Endothelial cell of umbilical vein (primary cell): ENCODE measurements around the gene RAB44.

Experiments used
- EZH2 ChIP-seq: IDR thresholded peaks from 2 replicates; pipeline ENCODE4 v1.6.1; 2012; ENCODE audit warnings: borderline replicate concordance, low read depth, mild to moderate bottlenecking, moderate library complexity, low read length, inconsistent platforms; ENCODE audit not compliant: severe bottlenecking
- GATA2 ChIP-seq: IDR thresholded peaks from 2 replicates; pipeline ENCODE4 v1.7.0; 2011; ENCODE audit warnings: low read depth, mild to moderate bottlenecking, moderate library complexity, mixed read lengths, low read length; ENCODE audit not compliant: insufficient read length, insufficient read depth
- JUN ChIP-seq: IDR thresholded peaks from 2 replicates; pipeline ENCODE4 v1.6.1; 2011; ENCODE audit warnings: borderline replicate concordance, low read depth; ENCODE audit not compliant: insufficient read length, insufficient read depth
- MAX ChIP-seq: IDR thresholded peaks from 2 replicates; pipeline ENCODE4 v1.6.1; 2011; ENCODE audit not compliant: insufficient read depth, insufficient read length
- MYC ChIP-seq: IDR thresholded peaks from one replicate; pipeline ENCODE4 v1.6.1; 2011; ENCODE audit warnings: mild to moderate bottlenecking, low read depth, low read length
- POLR2A ChIP-seq: IDR thresholded peaks from 2 replicates; pipeline ENCODE4 v1.6.1; 2012; ENCODE audit warnings: low read depth, mild to moderate bottlenecking, control low read depth, low read length
- POLR2AphosphoS5 ChIP-seq: IDR thresholded peaks from 2 replicates; pipeline ENCODE4 v1.6.1; 2012; ENCODE audit warnings: low read depth, mild to moderate bottlenecking, control low read depth, low read length, moderate library complexity; ENCODE audit not compliant: insufficient read depth
- TF ChIP-seq, protein P1 (sequence below), 2 donors: IDR thresholded peaks; 1 replicate in 1 of 2; 2 replicates in 1 of 2; pipeline ENCODE4 v1.5.1; 2011; ENCODE audit warnings: low read length in 2 of 2, mild to moderate bottlenecking in 2 of 2, moderate library complexity in 2 of 2, control low read depth in 1 of 2, inconsistent platforms in 1 of 2, low read depth in 1 of 2; ENCODE audit not compliant: insufficient read depth in 1 of 2; ENCODE audit errors: extremely low read depth in 1 of 2

DNA sequence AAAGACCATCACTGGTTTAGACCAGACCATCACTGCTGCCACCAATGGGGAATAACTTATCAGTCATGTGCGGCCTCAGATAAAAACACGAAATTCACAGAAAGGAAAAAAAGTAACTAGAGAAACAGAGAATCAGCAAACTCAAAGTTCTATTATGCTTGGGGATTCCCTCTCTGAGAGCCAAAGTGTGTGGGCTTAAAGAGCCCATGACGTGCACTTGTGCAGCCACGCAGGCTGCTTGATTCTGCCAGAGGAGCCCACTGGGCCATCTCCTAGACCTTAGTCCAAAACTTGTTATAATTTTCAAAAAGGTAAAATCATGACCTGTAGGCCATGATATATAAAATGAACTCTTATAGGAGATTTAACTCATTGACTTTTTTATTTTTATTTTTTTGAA lies 15.2 kb downstream of the RAB44 start:
- TF ChIP-seq, protein P1, sequence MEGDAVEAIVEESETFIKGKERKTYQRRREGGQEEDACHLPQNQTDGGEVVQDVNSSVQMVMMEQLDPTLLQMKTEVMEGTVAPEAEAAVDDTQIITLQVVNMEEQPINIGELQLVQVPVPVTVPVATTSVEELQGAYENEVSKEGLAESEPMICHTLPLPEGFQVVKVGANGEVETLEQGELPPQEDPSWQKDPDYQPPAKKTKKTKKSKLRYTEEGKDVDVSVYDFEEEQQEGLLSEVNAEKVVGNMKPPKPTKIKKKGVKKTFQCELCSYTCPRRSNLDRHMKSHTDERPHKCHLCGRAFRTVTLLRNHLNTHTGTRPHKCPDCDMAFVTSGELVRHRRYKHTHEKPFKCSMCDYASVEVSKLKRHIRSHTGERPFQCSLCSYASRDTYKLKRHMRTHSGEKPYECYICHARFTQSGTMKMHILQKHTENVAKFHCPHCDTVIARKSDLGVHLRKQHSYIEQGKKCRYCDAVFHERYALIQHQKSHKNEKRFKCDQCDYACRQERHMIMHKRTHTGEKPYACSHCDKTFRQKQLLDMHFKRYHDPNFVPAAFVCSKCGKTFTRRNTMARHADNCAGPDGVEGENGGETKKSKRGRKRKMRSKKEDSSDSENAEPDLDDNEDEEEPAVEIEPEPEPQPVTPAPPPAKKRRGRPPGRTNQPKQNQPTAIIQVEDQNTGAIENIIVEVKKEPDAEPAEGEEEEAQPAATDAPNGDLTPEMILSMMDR (IDR thresholded peaks at IDR 0.05; ENCODE audit: extremely low read depth in 1 of 2, insufficient read depth in 1 of 2, low read depth in 1 of 2, low read length in 2 of 2): no peak
- TF ChIP-seq POLR2AphosphoS5 (no peak), EZH2 (no peak), POLR2A (no peak), MYC (no peak), MAX (no peak), JUN (no peak), GATA2 (no peak)
